Smooth muscle cell of the pulmonary artery (primary cell): ENCODE measurements around the gene ZNF835. TPM values are rescaled to one million over a fixed set of nuclear protein-coding genes. Genes with fewer than 3 reads are reported as not detected.

Experiments
- total RNA-seq: library from RNA; depleted of rRNA; stranded (reverse); fragments of >200 nt; gene quantifications from 2 replicates; pipeline ENCODE4 v1.2.3, GENCODE V29; 2014

Gene ZNF835
- total RNA-seq, result 0.65 and 1.3 TPM in 2 replicates

GRCh38 chr19:56671613-56671994 is at the start of gene ZNF835:
Gene ZNF835, minus strand, starts transcription at chr19:56671757. Its CDS starts 6,559 bp downstream, at chr19:56665198.

GRCh38 chr19:56642711-56643459 is 28.7 kb downstream of the ZNF835 start, which contains the start of gene SMIM17:
Gene SMIM17, plus strand, starts transcription at chr19:56643159. Its CDS starts 2,509 bp downstream, at chr19:56645668.

Other genes with a start within 250 kb of the ZNF835 start
- 7.8 and 12.9 TPM in 2 replicates for gene ZNF667, start 194.4 kb downstream of the ZNF835 start, total RNA-seq
- gene ZNF471, start 163.9 kb downstream of the ZNF835 start, total RNA-seq, result 6.7 and 7.1 TPM in 2 replicates
- gene ZFP28, start 132.8 kb downstream of the ZNF835 start, total RNA-seq, result 9.2 and 10.2 TPM in 2 replicates
- gene ZNF470, start 104.3 kb downstream of the ZNF835 start, total RNA-seq, result 8.5 and 9.5 TPM in 2 replicates
- gene ZNF71, start 76.5 kb downstream of the ZNF835 start, total RNA-seq, result 8.1 and 10.9 TPM in 2 replicates
- 0.13 TPM in 1 of 2 replicates, not detected in the other for gene SMIM17, start 28.6 kb downstream of the ZNF835 start, total RNA-seq
- 3.5 and 4.6 TPM in 2 replicates for gene PEG3, start 169.0 kb upstream of the ZNF835 start, total RNA-seq
- gene ZIM2, start 169.0 kb upstream of the ZNF835 start, total RNA-seq, result not detected in 2 replicates